ENCODE measurements around the gene B4GALT7.

The B4GALT7 gene

GRCh38 chr5:177599731-177600507 is at the start of gene B4GALT7:
Gene B4GALT7, plus strand, starts transcription at chr5:177600132. Its CDS starts 79 bp downstream, at chr5:177600211.
- peak within 1 kb of the TSS; percentile 68 for H3K4me3 ChIP-seq (replicated peaks; ENCODE audit: low read depth, low read length)
- TF ChIP-seq CTCF (IDR thresholded peaks at IDR 0.05; ENCODE audit: insufficient read depth, low read length, poor library complexity, severe bottlenecking), result no peak
- DNase-seq (ENCODE audit: extremely low read depth, insufficient read length), result peak; percentile 89
- peaks cover 20% of the 10 kb centered on the region for H3K36me3 ChIP-seq (ENCODE audit: control insufficient read depth, insufficient read depth, low read length)
- no peaks in the 10 kb centered on the region for H3K27me3 ChIP-seq (replicated peaks; ENCODE audit: control insufficient read depth, insufficient read depth, low read length)

GRCh38 chr5:177552839-177553455 is 47.0 kb upstream of the B4GALT7 start:
- peaks cover 4% of the 10 kb centered on the region; the same call in 1 of the 2 replicates for H3K36me3 ChIP-seq (ENCODE audit: control insufficient read depth, insufficient read depth, low read length)
- H3K4me3 ChIP-seq (replicated peaks; ENCODE audit: low read depth, low read length), result peak overlapping the region; percentile 75
- no peaks in the 10 kb centered on the region for H3K27me3 ChIP-seq (replicated peaks; ENCODE audit: control insufficient read depth, insufficient read depth, low read length)
- DNase-seq (ENCODE audit: extremely low read depth, insufficient read length), result no peak
- TF ChIP-seq CTCF (IDR thresholded peaks at IDR 0.05; ENCODE audit: insufficient read depth, low read length, poor library complexity, severe bottlenecking), result no peak

- TF ChIP-seq CTCF (IDR thresholded peaks at IDR 0.05; ENCODE audit: insufficient read depth, low read length, poor library complexity, severe bottlenecking), result no peak
- H3K27me3 ChIP-seq (replicated peaks; ENCODE audit: control insufficient read depth, insufficient read depth, low read length), result no peaks in the 10 kb centered on the region
- DNase-seq (ENCODE audit: extremely low read depth, insufficient read length), result peak; percentile 42
- H3K4me3 ChIP-seq (replicated peaks; ENCODE audit: low read depth, low read length), result peak overlapping the region; percentile 75
- H3K36me3 ChIP-seq (ENCODE audit: control insufficient read depth, insufficient read depth, low read length), result peaks cover 4% of the 10 kb centered on the region; the same call in 1 of the 2 replicates
Observed at GRCh38 chr5:177553671-177554429, 46.1 kb upstream of the B4GALT7 start.

GRCh38 chr5:177554474-177555111 is 45.3 kb upstream of the B4GALT7 start, which contains the start of gene FAM193B:
Gene FAM193B, minus strand, starts transcription at chr5:177554563. Its CDS starts 105 bp downstream, at chr5:177554458.
- Histone ChIP-seq H3K36me3 (ENCODE audit: control insufficient read depth, insufficient read depth, low read length) (peaks cover 4% of the 10 kb centered on the region; the same call in 1 of the 2 replicates), H3K4me3 (replicated peaks; ENCODE audit: low read depth, low read length) (peak within 1 kb of the TSS; percentile 77), H3K27me3 (replicated peaks; ENCODE audit: control insufficient read depth, insufficient read depth, low read length) (no peaks in the 10 kb centered on the region)
- DNase-seq (ENCODE audit: extremely low read depth, insufficient read length), result peak; percentile 94
- peak; percentile 29 for TF ChIP-seq CTCF (IDR thresholded peaks at IDR 0.05; ENCODE audit: insufficient read depth, low read length, poor library complexity, severe bottlenecking)

GRCh38 chr5:177555228-177555627 is 44.7 kb upstream of the B4GALT7 start:
- Histone ChIP-seq H3K36me3 (ENCODE audit: control insufficient read depth, insufficient read depth, low read length) (peaks cover 4% of the 10 kb centered on the region; the same call in 1 of the 2 replicates), H3K4me3 (replicated peaks; ENCODE audit: low read depth, low read length) (no peak overlapping the region), H3K27me3 (replicated peaks; ENCODE audit: control insufficient read depth, insufficient read depth, low read length) (no peaks in the 10 kb centered on the region)
- no peak for TF ChIP-seq CTCF (IDR thresholded peaks at IDR 0.05; ENCODE audit: insufficient read depth, low read length, poor library complexity, severe bottlenecking)
- no peak for DNase-seq (ENCODE audit: extremely low read depth, insufficient read length)

All from GM06990 (cell line).